ENCODE results near the gene LAMA2.

GRCh38 chr6:129472239-129472638 is 589.3 kb downstream of the LAMA2 start:
- TF ChIP-seq POLR2A (IDR thresholded peaks at IDR 0.05) (no peak), CTCF (IDR thresholded peaks at IDR 0.05) (no peak)

All from testis (tissue), 2 donors.